NCI-H146 treated with DMSO at 0.1 percent for 48 hours (cell line): ENCODE measurements around the gene RBM15B.

ENCODE experiments used
- DNase-seq: peaks from one replicate; lab custom pipeline; 2025; ENCODE audit not compliant: unreplicated experiment; lab: John Stamatoyannopoulos, UW

The RBM15B gene

DNA sequence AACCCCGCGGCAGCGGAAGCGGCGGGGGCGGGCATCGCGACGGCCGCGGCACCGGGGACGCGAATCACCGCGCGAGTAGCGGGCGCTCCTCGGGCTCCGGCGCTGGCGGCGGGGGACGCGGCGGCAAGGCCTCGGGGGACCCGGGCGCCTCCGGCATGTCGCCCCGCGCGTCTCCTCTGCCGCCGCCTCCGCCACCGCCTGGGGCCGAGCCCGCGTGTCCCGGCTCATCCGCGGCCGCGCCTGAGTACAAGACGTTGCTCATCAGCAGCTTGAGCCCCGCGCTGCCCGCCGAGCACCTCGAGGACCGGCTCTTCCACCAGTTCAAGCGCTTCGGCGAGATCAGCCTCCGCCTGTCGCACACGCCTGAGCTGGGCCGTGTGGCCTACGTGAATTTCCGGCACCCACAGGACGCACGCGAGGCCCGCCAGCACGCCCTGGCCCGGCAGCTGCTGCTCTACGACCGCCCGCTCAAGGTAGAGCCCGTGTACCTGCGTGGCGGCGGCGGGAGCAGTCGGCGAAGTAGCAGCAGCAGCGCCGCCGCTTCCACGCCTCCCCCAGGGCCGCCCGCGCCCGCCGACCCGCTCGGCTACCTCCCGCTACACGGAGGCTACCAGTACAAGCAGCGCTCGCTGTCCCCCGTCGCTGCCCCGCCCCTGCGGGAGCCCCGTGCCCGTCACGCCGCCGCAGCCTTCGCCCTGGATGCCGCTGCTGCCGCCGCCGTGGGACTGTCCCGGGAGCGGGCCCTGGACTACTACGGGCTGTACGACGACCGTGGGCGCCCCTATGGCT lies 675 bp downstream of the RBM15B start:
- no peak for DNase-seq

GRCh38 chr3:51392355-51393133 lies 1.5 kb downstream of the RBM15B start:
- DNase-seq, result no peak

- DNase-seq, result no peak
Observed at GRCh38 chr3:51393134-51393495, 2.0 kb downstream of the RBM15B start.

DNA sequence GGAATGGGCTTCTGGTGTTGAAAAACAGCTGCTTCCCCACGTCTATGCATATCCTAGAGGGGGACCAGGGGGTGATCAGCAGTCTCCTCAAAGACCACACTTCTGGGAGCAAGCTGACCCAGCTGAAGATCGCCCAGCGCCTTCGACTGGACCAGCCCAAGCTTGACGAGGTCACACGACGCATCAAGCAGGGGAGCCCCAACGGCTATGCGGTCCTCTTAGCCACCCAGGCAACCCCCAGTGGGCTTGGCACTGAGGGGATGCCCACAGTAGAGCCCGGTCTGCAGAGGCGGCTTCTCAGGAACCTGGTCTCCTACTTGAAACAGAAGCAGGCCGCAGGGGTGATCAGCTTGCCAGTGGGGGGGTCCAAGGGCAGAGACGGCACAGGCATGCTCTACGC lies 2.5 kb downstream of the RBM15B start:
- DNase-seq, result no peak

DNA sequence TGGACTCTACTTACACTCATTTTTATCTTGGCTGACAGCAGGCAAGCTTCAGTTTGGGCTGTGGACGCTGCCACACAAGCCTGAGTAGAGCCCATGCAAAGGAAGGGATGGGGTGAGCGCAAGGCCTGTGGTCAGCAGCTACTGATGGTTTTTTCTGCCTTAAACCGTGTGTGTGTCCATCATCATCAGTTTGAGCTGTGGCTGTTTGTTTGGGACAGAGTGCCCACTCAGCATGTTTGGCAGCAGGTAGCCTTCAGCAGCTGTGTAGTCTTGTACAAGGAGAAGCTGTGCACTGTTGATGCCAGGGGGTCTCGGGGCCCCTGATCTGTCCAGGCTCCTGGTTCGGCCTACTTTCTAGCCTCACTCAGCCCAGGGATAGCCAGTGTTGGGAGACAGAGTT lies 3.5 kb downstream of the RBM15B start:
- DNase-seq, result no peak

- DNase-seq, result no peak
Observed at GRCh38 chr3:51395493-51396213, 4.6 kb downstream of the RBM15B start.

DNA sequence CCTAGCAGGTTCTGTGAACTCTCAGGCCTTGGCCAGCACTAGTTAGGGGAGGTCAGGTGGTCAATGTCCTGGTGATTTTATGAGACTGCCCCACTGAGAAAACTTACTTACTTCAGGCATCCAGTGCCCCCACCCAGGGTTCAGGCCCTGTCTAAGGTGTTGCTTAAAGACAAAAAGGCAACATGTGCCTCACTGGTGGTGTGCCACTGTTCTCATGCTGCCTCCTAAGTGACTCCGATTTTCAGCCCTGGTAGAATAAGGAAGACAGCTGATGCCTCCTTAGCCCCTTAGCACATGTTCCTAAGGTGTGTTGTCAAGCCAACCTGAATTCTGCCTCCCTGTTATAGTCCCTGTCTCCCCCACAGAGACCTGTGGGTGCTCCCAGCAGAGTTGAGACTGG lies 5.3 kb downstream of the RBM15B start:
- no peak for DNase-seq

DNA sequence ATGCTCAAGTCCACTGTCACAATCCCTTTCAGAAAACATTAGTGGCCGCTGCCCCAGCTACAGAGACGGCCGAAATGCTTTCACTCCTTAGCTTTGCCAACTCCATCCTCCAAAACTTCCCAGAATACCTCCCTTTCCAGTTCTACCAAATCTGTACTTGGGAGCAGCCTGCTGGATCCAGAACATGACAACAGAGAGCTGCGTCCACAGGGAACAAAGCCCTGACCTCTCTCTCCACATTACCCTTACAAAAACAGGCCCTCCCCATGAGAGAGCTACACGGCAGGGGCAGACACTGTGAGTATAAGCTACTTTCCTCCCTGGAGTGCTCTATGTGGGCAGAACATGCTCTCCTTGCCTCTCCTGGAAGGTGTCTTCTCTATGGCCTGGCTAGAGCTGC lies 6.3 kb downstream of the RBM15B start:
- no peak for DNase-seq

- DNase-seq, result no peak
Observed at GRCh38 chr3:51398595-51399310, 7.7 kb downstream of the RBM15B start.

GRCh38 chr3:51400166-51400565 lies 9.1 kb downstream of the RBM15B start:
- no peak for DNase-seq

GRCh38 chr3:51401735-51402134 lies 10.7 kb downstream of the RBM15B start:
- DNase-seq, result no peak

DNA sequence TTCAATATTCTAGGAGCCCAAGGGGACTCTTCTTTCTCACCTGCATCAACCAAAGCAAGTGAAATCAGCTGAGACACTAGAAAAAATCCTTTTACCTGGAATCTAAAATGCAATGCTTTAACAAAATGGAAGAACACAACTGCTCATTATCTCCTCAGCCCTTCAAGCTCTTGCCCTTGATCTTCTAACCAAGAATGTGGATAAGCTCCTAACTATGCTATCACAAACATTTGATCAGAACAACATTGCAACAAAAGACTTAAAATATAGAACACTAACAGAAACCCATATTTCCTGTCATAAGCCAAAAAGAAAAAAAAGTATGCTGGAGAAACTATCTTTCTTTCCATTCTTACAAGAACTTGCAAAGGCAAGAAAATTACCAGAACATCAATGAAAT lies 12.6 kb downstream of the RBM15B start:
- DNase-seq, result no peak

GRCh38 chr3:51408021-51408420 lies 16.9 kb downstream of the RBM15B start:
- no peak for DNase-seq

GRCh38 chr3:51408813-51409212 lies 17.7 kb downstream of the RBM15B start:
- DNase-seq, result no peak

DNA sequence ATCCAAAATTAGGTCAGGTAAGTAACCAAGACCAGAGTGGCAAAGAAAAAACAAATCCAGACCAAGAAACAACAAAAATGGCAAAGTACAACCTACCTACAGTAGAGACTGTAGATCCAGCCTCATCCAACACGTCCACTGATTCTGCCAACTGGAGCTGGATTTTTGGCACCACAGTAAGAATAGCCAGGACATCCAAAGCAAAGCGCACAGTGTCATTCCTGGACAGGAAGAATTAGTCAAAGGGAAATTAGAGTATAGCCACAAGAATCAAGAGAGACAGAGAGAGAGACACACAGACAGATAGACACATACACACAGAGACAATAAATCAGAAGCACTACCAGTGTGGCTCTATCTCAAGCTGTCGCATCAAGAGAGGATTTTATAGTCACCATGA lies 31.1 kb downstream of the RBM15B start:
- DNase-seq, result no peak

- DNase-seq, result no peak
Observed at GRCh38 chr3:51426921-51427320, 35.8 kb downstream of the RBM15B start.

DNA sequence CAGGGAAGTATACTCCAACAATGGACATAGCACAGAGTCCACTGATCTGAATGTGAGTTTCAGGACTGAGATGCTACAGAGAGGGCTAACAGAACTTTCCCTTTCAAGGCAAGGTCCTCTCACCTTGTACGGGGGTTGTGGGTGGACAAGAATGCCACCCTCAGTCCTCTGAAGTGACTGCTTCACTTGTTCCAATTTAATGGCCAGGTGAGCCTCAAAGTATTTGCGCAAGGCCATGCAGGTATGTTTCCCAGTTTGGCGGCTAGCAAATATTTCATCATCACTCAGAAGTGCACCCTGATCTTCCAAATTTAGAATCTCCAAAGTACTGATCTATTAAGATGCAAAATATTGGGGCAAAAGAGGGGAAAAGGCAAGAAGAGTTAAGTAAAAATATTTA lies 38.1 kb downstream of the RBM15B start:
- no peak for DNase-seq

DNA sequence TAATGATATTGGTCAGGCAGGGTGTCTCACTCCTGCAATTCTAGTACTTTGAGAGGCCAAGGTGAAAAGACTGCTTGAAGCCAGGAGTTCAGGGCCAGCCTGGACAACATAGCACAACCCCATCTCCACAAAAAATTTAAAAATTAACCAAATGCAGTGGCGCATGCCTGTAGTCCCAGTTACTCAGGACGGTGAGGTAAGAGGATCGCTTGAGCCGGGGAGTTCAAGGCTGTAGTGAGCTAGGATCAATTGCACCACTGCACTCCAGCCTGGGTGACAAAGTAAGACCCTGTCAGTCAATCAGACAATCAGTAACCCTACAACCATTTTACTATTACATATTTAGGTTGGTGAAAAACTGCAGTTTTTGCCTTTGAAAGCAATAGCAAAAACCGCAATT lies 43.0 kb downstream of the RBM15B start:
- DNase-seq, result no peak

GRCh38 chr3:51434746-51435327 lies 43.8 kb downstream of the RBM15B start:
- DNase-seq, result peak; percentile 18

- DNase-seq, result no peak
Observed at GRCh38 chr3:51436998-51437639, 46.0 kb downstream of the RBM15B start.
